Esophagus muscularis mucosa (tissue), 4 donors: Measurements from ENCODE around the gene CYP4A11.

Experiments used
- CTCF ChIP-seq, 3 experiments: fragments of 200-600 bp in 2 of 3; fragments of 450-650 bp in 1 of 3; sonication (generic) in 2 of 3; IDR thresholded peaks; one replicate each; pipeline ENCODE4 v1.5.1; 2017 to 2019; ENCODE audit warnings: antibody characterized with exemption in 3 of 3, mild to moderate bottlenecking in 2 of 3, moderate library complexity in 1 of 3
- EP300 ChIP-seq: sonication (generic); formaldehyde crosslinking; IDR thresholded peaks from one replicate; pipeline ENCODE4 v1.6.1; 2017; ENCODE audit warnings: antibody characterized with exemption
- POLR2A ChIP-seq: fragments of 450-650 bp; IDR thresholded peaks from one replicate; pipeline ENCODE4 v1.6.1; 2017; ENCODE audit warnings: antibody characterized with exemption, moderate library complexity, mild to moderate bottlenecking, low read depth
- POLR2AphosphoS5 ChIP-seq, 2 donors: sonication (generic); formaldehyde crosslinking; IDR thresholded peaks; one replicate each; pipeline ENCODE4 v1.6.1; 2017; ENCODE audit warnings: antibody characterized with exemption in 2 of 2

GRCh38 chr1:46983166-46983829 is 42.0 kb upstream of the CYP4A11 start:
- TF ChIP-seq CTCF (IDR thresholded peaks at IDR 0.05) (no peak), EP300 (no peak), POLR2A (no peak), POLR2AphosphoS5 (IDR thresholded peaks at IDR 0.05) (no peak)
